Measurements from ENCODE around the gene PPP2R2D.

The PPP2R2D gene

DNA sequence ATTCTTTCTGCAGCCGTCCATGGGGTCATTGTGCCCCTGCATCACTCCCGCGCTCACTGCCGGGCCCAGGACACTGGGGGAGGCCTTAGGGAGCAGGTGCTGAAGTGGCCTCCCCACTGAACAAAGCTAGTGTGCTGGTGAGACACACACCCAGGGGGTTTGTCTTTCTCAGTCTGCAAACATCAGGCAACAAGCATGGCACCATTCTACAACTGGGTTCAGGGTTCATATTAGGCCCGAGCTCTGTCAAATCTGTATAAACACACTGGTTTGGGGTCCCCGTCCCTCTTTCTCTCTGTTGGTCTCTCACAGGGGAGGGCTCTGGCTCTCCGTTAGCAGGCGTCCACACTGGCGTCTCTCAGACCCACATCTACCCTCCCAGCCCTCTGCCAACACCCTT, 11.1 kb upstream of the PPP2R2D start:
- DNase-seq (ENCODE audit: low read depth), result no peak

GRCh38 chr10:131890276-131891195, 10.3 kb upstream of the PPP2R2D start:
- DNase-seq (ENCODE audit: low read depth), result no peak

- DNase-seq (ENCODE audit: low read depth), result no peak
Observed at GRCh38 chr10:131891196-131891928, 9.4 kb upstream of the PPP2R2D start.

GRCh38 chr10:131891929-131892805, 8.6 kb upstream of the PPP2R2D start:
- DNase-seq (ENCODE audit: low read depth), result no peak

- no peak for DNase-seq (ENCODE audit: low read depth)
Observed at GRCh38 chr10:131892806-131893675, 7.8 kb upstream of the PPP2R2D start.

GRCh38 chr10:131895116-131895515, 5.7 kb upstream of the PPP2R2D start:
- no peak for DNase-seq (ENCODE audit: low read depth)

GRCh38 chr10:131896403-131896802, 4.4 kb upstream of the PPP2R2D start:
- DNase-seq (ENCODE audit: low read depth), result no peak

- DNase-seq (ENCODE audit: low read depth), result no peak
Observed at GRCh38 chr10:131897297-131897899, 3.4 kb upstream of the PPP2R2D start.

GRCh38 chr10:131898061-131898460, 2.7 kb upstream of the PPP2R2D start:
- DNase-seq (ENCODE audit: low read depth), result no peak

DNA sequence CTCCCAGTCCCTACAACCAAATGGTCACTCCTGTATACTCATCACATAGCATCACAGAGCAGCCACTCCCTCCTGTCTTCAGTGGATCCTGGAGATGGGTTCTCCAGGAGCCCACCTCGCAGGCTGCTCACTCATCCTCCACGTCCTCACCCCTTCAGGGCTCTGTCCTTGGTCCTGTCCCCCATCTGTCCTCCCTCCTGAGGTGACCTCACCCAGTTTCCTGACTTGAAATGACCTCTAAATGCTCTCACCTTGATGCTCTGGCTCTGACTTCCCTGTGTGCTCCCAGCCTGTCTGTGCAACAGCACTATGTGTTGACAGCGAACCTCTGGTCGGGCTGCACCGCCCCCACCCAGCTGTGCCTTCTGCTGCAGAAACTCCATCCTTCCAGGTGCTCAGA, 2.1 kb upstream of the PPP2R2D start:
- no peak for DNase-seq (ENCODE audit: low read depth)

DNA sequence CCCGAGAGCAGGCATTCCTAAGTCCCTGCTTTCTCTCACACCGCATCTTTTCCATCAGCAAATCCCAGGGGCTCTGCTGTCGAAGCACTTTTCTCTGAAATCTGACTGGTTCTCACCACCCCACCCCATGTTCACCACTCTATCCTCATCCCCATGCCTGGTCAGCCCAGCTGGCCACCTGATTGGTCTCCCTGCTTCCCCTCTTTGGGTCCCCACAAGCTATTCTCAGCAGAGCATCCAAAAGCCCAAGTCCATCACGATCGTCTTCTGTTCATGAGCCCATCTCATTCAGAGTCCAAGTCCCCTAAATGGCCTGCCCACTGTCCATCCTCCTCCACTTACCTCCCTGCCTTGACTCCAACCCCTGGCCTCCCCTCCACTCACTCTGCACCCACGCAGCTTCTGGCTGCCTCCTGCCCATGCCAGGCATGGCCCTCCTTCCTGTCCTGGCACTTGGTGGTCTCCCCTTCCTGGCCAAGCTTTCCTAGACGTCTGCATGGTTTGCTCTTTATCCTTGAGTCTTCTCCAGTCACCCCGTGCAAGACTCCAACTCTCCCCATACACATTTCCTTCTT, 1.6 kb upstream of the PPP2R2D start:
- DNase-seq (ENCODE audit: low read depth), result no peak

DNA sequence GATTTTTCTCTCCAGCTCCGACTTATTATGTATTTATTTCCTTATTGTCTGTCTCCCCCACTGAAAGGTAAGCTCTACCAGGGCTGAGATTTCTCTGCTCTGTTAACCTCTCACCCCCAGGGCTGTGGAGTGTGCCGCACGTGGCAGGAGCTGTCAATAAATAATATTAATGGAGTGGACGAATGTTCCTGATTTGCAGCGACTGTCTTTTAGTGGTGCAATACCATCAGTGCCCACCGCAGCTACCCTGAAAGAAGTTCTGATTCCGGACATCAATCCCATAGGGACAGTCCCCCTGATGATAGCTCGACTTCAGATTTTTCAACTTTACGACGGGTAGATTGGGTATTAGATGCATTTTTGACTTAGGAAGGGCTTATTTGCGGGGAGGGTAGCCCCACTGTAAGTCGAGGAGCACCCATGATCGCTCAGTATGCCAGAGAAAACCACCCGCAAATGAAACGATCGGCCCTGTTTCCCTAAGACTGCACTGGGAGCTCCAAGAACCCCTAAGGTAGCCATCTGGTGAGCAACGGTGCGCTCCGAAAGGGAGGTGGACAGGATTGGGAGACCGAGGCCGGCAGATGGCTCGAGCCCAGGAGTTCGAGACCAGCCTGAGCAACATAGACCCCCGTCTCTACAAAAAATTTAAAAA, 986 bp upstream of the PPP2R2D start:
- DNase-seq (ENCODE audit: low read depth), result no peak

GRCh38 chr10:131901181-131901829, 497 bp downstream of the PPP2R2D start:
- peak; percentile 35 for DNase-seq (ENCODE audit: low read depth)

DNA sequence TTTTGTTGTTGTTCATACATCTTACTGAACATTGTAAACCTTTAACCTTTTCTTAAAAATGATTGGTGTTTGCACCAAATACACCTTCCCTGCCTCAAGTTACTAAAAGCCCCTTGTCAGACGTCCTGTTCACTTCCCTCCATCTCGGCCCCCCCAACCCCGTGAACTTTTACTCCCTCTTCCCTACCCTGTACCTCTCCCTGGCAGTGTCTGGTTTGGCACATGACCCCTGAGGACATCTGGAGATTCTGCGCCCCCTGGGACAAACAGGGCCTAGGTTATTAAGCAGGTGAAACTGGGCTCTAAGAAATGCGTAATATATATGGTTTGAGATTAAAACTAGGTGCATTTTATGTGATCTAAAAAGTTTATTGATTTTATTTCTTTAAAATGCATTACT, 1.4 kb downstream of the PPP2R2D start:
- DNase-seq (ENCODE audit: low read depth), result no peak

GRCh38 chr10:131902691-131903090, 1.9 kb downstream of the PPP2R2D start:
- DNase-seq (ENCODE audit: low read depth), result no peak

DNA sequence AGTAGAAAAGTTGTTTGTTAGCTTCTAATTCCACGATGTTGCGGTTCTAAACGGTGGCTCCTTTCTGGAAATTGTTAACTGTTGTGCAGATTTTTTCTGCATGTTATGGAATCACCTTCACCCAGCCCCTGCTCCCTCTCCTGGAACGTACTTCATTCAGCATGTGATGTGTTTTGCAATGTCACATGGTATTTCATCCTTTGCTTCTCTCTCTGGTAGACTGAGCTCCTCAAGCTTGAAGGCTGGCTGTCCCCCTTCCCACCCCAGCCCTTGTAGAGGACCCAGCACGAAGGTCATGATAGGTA, 4.4 kb downstream of the PPP2R2D start:
- no peak for DNase-seq (ENCODE audit: low read depth)

- no peak for DNase-seq (ENCODE audit: low read depth)
Observed at GRCh38 chr10:131905603-131906268, 4.9 kb downstream of the PPP2R2D start.

DNA sequence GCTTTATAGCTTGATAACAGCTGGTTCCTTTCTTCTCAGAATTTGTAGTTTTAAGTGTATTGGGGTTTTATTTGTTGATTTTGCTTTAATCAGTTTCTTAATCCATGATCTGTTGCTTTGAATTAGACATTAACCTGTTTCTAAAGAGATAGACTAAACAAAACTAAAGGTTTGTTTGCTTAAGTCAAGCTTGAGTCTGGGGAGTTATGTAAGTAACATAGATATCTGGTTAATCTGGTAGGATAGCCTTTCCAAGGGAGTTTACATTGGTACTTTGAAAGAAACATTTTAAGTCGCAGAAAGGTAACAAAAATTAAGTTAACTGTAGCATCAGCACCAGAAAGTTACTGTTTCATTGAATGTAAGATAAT, 5.4 kb downstream of the PPP2R2D start:
- DNase-seq (ENCODE audit: low read depth), result no peak

DNA sequence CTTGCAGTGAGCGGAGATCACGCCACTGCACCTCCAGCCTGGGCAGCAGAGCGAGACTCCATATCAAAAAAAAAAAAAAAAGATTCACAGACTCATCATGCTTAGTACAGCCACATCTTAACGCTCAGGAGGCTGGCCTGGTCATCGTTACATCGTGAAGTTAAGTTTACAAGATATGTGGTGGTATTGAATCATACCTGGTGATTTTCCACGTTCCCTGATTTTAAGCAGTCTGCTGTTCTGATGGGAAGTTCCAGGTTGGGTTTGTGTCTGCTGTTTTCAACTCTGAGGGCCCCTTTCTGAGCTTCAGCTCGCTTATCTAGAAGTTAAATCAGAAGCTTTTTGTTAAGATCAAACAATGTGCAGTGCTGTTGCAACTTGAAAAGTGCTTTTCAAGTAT, 6.9 kb downstream of the PPP2R2D start:
- DNase-seq (ENCODE audit: low read depth), result no peak

All from activated T-helper 1 cell treated with Interleukin-2 at 50 U/mL for 16 hours (primary cell).